ENCODE results near the gene ADCY2. TPM values are rescaled to one million over a fixed set of nuclear protein-coding genes. Genes with fewer than 3 reads are reported as not detected.

ADCY2 gene
- total RNA-seq, 2 experiments from 2014 or later: not detected

- Mint-ChIP-seq H3K36me3 (ENCODE audit: low read depth) (no peaks in the 10 kb centered on the region), H3K4me3 (no peak overlapping the region), H3K4me1 (ENCODE audit: low read depth) (no peaks in the 10 kb centered on the region), H3K27ac (no peak overlapping the region), H3K9me3 (no peaks in the 10 kb centered on the region), H3K27me3 (ENCODE audit: low read depth) (peaks cover 3% of the 10 kb centered on the region)
- DNase-seq: no peak
- CTCF ChIA-PET: no interaction called here
- intact Hi-C loops (cut with micrococcal nuclease): no loop called here
These were observed 275.5 kb downstream of the ADCY2 start for GRCh38 chr5:7671381-7671993.

DNA sequence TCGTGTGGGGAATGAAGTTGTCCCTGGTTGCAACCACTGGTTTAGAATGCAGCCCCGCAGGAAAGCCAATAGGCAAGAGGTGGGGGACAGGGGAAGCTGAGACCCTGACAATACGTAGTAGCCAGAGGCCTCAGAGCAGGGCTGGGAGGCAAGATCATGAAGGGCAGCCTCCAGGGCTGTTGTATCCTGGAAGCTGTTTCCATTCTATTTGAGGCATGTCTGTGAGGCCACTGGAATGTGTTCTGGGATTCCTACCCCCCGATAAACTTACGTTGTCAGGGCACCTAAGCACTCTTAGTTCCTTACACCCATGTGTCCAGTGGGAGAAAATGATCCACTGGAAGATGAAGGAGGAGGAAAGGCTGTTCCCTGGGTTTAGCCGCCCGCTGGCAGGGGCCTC lies 277.7 kb downstream of the ADCY2 start:
- Mint-ChIP-seq H3K36me3 (ENCODE audit: low read depth) (no peaks in the 10 kb centered on the region), H3K27me3 (ENCODE audit: low read depth) (no peaks in the 10 kb centered on the region), H3K4me1 (ENCODE audit: low read depth) (no peaks in the 10 kb centered on the region), H3K4me3 (no peak overlapping the region), H3K9me3 (no peaks in the 10 kb centered on the region), H3K27ac (no peak overlapping the region)
- intact Hi-C loops (cut with micrococcal nuclease): no loop called here
- no peak for DNase-seq
- CTCF ChIA-PET: no interaction called here

DNA sequence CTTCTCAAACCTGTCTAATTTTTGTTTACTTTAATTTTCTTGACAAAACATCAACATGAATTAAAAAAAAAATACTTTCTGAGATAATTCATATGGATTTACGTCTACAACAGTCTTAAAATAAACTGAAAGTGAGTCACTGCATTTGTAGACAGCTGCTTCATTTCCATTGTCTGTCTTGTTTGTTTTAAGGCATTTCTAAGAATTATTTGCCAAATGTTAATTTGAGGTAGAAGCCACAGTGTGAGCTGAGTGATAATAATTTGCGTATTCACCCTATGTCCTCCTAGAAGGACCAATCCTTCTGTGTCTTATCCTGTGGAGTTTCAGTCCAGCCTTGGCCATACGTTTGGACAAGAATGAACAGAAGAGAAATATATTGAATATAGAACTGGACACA lies 280.5 kb downstream of the ADCY2 start:
- CTCF ChIA-PET: no interaction called here
- Mint-ChIP-seq H3K4me3 (no peak overlapping the region), H3K36me3 (ENCODE audit: low read depth) (no peaks in the 10 kb centered on the region), H3K4me1 (ENCODE audit: low read depth) (no peaks in the 10 kb centered on the region), H3K27me3 (ENCODE audit: low read depth) (no peaks in the 10 kb centered on the region), H3K27ac (no peak overlapping the region), H3K9me3 (no peaks in the 10 kb centered on the region)
- intact Hi-C loops (cut with micrococcal nuclease): no loop called here
- no peak for DNase-seq

- Mint-ChIP-seq H3K4me1 (ENCODE audit: low read depth) (no peaks in the 10 kb centered on the region), H3K36me3 (ENCODE audit: low read depth) (no peaks in the 10 kb centered on the region), H3K27me3 (ENCODE audit: low read depth) (no peaks in the 10 kb centered on the region), H3K4me3 (no peak overlapping the region), H3K9me3 (no peaks in the 10 kb centered on the region), H3K27ac (no peak overlapping the region)
- DNase-seq: no peak
- CTCF ChIA-PET: no interaction called here
- intact Hi-C loops (cut with micrococcal nuclease): no loop called here
These were observed 282.1 kb downstream of the ADCY2 start for GRCh38 chr5:7678030-7678429.

GRCh38 chr5:7679663-7680062 lies 283.7 kb downstream of the ADCY2 start:
- Mint-ChIP-seq H3K27ac (no peak overlapping the region), H3K36me3 (ENCODE audit: low read depth) (no peaks in the 10 kb centered on the region), H3K9me3 (no peaks in the 10 kb centered on the region), H3K27me3 (ENCODE audit: low read depth) (no peaks in the 10 kb centered on the region), H3K4me3 (no peak overlapping the region), H3K4me1 (ENCODE audit: low read depth) (no peaks in the 10 kb centered on the region)
- no peak for DNase-seq
- CTCF ChIA-PET: no interaction called here
- intact Hi-C loops (cut with micrococcal nuclease): no loop called here

GRCh38 chr5:7680260-7680659 lies 284.3 kb downstream of the ADCY2 start:
- DNase-seq: no peak
- CTCF ChIA-PET: interaction anchor here (0.7 kb wide), 1 partner anchor 65 kb away, joined by 3 read pairs; no protein-coding TSS in a partner anchor
- H3K36me3 Mint-ChIP-seq (ENCODE audit: low read depth): no peaks in the 10 kb centered on the region
- no peak overlapping the region for H3K27ac Mint-ChIP-seq
- no peak overlapping the region for H3K4me3 Mint-ChIP-seq
- no peaks in the 10 kb centered on the region for H3K9me3 Mint-ChIP-seq
- H3K4me1 Mint-ChIP-seq (ENCODE audit: low read depth): no peaks in the 10 kb centered on the region
- intact Hi-C loops (cut with micrococcal nuclease): no loop called here
- no peaks in the 10 kb centered on the region for H3K27me3 Mint-ChIP-seq (ENCODE audit: low read depth)

DNA sequence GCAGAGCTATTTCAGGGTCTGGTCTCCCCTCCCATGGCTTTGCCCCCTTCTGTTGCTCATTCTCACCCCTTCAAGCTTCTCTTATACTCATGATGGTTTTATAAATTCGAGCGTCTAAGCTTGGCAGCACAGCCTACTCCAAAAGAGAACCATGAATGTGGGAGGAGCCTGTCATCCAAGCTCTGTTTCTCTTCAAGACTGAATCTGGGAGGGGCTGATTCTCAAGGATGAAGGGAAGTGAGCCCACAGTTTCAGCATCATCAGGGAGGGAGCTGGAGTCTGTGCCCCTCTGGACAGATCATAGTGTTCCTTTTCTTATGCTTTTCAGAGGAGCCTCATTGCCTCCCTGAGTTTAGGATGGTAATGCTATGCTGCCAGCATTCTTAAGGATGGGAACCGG lies 286.4 kb downstream of the ADCY2 start:
- Mint-ChIP-seq H3K4me3 (no peak overlapping the region), H3K36me3 (ENCODE audit: low read depth) (no peaks in the 10 kb centered on the region), H3K27ac (no peak overlapping the region), H3K27me3 (ENCODE audit: low read depth) (peaks cover 4% of the 10 kb centered on the region), H3K9me3 (no peaks in the 10 kb centered on the region), H3K4me1 (ENCODE audit: low read depth) (no peaks in the 10 kb centered on the region)
- CTCF ChIA-PET: no interaction called here
- intact Hi-C loops (cut with micrococcal nuclease): no loop called here
- no peak for DNase-seq

- Mint-ChIP-seq H3K9me3 (no peaks in the 10 kb centered on the region), H3K4me1 (ENCODE audit: low read depth) (no peaks in the 10 kb centered on the region), H3K4me3 (no peak overlapping the region), H3K36me3 (ENCODE audit: low read depth) (no peaks in the 10 kb centered on the region), H3K27me3 (ENCODE audit: low read depth) (peaks cover 5% of the 10 kb centered on the region), H3K27ac (no peak overlapping the region)
- intact Hi-C loops (cut with micrococcal nuclease): no loop called here
- CTCF ChIA-PET: no interaction called here
- peak; percentile 4 for DNase-seq
These were observed 287.8 kb downstream of the ADCY2 start for GRCh38 chr5:7683753-7684152.

DNA sequence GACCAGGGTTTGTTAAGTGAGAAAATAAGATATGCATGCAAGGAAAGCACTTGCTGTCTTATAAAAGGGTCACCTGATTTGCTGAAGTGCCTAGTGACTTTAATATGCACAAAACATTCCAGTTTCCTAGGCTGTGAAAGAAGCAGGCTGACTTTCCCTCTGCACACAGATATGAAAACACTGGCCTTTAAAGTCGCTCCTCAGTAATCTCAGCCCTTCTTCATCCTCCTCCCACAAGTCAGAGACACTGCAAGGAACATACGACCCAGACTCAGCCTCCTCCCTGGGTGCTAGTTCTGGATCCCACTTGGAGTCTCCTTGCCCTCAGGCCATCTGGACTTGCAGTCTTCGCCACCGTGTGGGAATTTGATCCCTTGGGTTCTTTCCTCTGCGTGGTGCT lies 288.9 kb downstream of the ADCY2 start:
- H3K4me3 Mint-ChIP-seq: no peak overlapping the region
- H3K27me3 Mint-ChIP-seq (ENCODE audit: low read depth): peaks cover 5% of the 10 kb centered on the region
- no peaks in the 10 kb centered on the region for H3K36me3 Mint-ChIP-seq (ENCODE audit: low read depth)
- H3K9me3 Mint-ChIP-seq: peaks cover 2% of the 10 kb centered on the region
- CTCF ChIA-PET: no interaction called here
- no peak overlapping the region for H3K27ac Mint-ChIP-seq
- no peaks in the 10 kb centered on the region for H3K4me1 Mint-ChIP-seq (ENCODE audit: low read depth)
- intact Hi-C loops (cut with micrococcal nuclease): no loop called here
- DNase-seq: no peak

DNA sequence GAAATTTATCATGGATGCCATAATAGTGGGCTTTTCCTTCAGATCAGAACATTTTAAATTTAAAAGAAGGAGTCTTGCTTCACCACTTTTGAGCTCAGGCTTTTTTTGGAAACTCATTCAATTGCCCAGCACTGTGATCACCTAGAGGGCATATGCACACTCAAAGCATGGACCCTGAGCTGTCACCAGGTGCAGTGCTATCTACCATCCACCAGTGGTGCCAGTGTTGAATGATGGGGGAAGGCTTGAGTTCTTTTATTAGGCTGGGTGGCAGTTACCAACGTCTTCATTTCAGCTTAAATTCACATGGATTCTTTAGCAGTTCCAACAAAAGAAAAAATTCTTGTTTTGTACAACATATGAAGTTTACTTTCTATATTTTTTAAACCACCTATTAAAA lies 290.9 kb downstream of the ADCY2 start:
- Mint-ChIP-seq H3K9me3 (peaks cover 2% of the 10 kb centered on the region), H3K27ac (no peak overlapping the region)
- DNase-seq: no peak

DNA sequence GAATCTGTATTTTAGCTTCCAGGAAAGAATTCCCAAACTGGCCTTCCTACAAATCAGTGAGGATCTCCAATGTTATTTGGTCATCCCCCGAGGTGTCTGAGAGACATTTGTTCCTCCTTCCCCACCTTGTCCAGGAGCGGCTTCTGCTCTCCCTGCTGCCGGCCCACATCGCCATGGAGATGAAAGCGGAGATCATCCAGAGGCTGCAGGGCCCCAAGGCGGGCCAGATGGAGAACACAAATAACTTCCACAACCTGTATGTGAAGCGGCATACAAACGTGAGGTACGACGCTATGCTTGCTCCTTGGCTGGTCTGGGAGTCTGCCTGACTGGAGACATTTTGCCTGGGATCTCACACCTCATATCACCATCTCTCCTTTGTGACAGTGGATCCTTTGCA lies 294.6 kb downstream of the ADCY2 start:
- peaks cover 2% of the 10 kb centered on the region for H3K9me3 Mint-ChIP-seq

More for the DNA sequence above, 290.9 kb downstream of the ADCY2 start:
- CTCF ChIA-PET: no interaction called here
- intact Hi-C loops (cut with micrococcal nuclease): no loop called here
- Mint-ChIP-seq H3K4me1 (ENCODE audit: low read depth) (no peaks in the 10 kb centered on the region), H3K36me3 (ENCODE audit: low read depth) (no peaks in the 10 kb centered on the region), H3K27me3 (ENCODE audit: low read depth) (peaks cover 5% of the 10 kb centered on the region), H3K4me3 (no peak overlapping the region)

DNA sequence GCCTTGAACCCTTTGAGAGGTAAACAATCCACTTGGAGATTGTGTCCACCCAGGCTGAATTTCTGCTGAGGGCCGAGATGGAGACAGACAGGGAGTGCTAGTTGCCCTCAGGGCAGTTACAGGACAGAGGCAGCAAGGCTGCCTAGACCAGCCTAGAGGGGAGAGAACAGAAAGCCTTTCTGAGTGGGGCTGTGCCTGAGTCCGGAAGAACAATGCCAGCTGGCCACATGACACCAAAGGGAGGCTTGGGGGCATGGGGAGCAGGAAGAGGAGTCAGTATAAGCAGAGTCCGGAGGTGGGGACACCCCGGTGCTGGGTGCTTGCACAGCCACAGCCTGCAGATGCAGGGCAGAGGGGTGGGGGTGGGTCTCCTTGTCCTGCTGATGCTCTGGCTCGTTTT lies 309.3 kb downstream of the ADCY2 start:
- intact Hi-C loops (cut with micrococcal nuclease): no loop called here
- H3K4me1 Mint-ChIP-seq (ENCODE audit: low read depth): no peaks in the 10 kb centered on the region
- no peaks in the 10 kb centered on the region for H3K9me3 Mint-ChIP-seq
- no peak overlapping the region for H3K27ac Mint-ChIP-seq
- H3K36me3 Mint-ChIP-seq (ENCODE audit: low read depth): no peaks in the 10 kb centered on the region
- CTCF ChIA-PET: no interaction called here
- DNase-seq: no peak
- no peak overlapping the region for H3K4me3 Mint-ChIP-seq
- peaks cover 18% of the 10 kb centered on the region for H3K27me3 Mint-ChIP-seq (ENCODE audit: low read depth)

More for the DNA sequence above, 294.6 kb downstream of the ADCY2 start:
- no peaks in the 10 kb centered on the region for H3K4me1 Mint-ChIP-seq (ENCODE audit: low read depth)
- H3K36me3 Mint-ChIP-seq (ENCODE audit: low read depth): no peaks in the 10 kb centered on the region
- no peak overlapping the region for H3K4me3 Mint-ChIP-seq
- intact Hi-C loops (cut with micrococcal nuclease): no loop called here
- H3K27me3 Mint-ChIP-seq (ENCODE audit: low read depth): peaks cover 5% of the 10 kb centered on the region
- DNase-seq: no peak
- no peak overlapping the region for H3K27ac Mint-ChIP-seq
- CTCF ChIA-PET: no interaction called here

GRCh38 chr5:7705736-7706135 lies 309.8 kb downstream of the ADCY2 start:
- intact Hi-C loops (cut with micrococcal nuclease): no loop called here
- Mint-ChIP-seq H3K27ac (no peak overlapping the region), H3K9me3 (no peaks in the 10 kb centered on the region), H3K36me3 (ENCODE audit: low read depth) (no peaks in the 10 kb centered on the region), H3K4me3 (no peak overlapping the region), H3K4me1 (ENCODE audit: low read depth) (no peaks in the 10 kb centered on the region), H3K27me3 (ENCODE audit: low read depth) (peaks cover 18% of the 10 kb centered on the region)
- CTCF ChIA-PET: no interaction called here
- no peak for DNase-seq

GRCh38 chr5:7706256-7706655 lies 310.3 kb downstream of the ADCY2 start:
- no peaks in the 10 kb centered on the region for H3K9me3 Mint-ChIP-seq
- CTCF ChIA-PET: no interaction called here
- H3K27ac Mint-ChIP-seq: no peak overlapping the region
- H3K4me1 Mint-ChIP-seq (ENCODE audit: low read depth): no peaks in the 10 kb centered on the region
- intact Hi-C loops (cut with micrococcal nuclease): no loop called here
- no peaks in the 10 kb centered on the region for H3K36me3 Mint-ChIP-seq (ENCODE audit: low read depth)
- DNase-seq: no peak
- no peak overlapping the region for H3K4me3 Mint-ChIP-seq
- H3K27me3 Mint-ChIP-seq (ENCODE audit: low read depth): peaks cover 18% of the 10 kb centered on the region
